Vagina (tissue), 2 donors: ENCODE measurements around the gene CLEC2L.

Experiments used
- POLR2A ChIP-seq, 2 donors: fragments of 450-650 bp; IDR thresholded peaks; one replicate each; pipeline ENCODE4 v1.6.1; 2017; ENCODE audit warnings: antibody characterized with exemption in 2 of 2, mild to moderate bottlenecking in 2 of 2, moderate library complexity in 2 of 2
- TF ChIP-seq, protein P1 (sequence below), 3 experiments: fragments of 450-650 bp in 2 of 3; fragments of 200-600 bp in 1 of 3; sonication (generic) in 1 of 3; IDR thresholded peaks; one replicate each; pipeline ENCODE4 v1.5.1; 2017 to 2019; ENCODE audit warnings: antibody characterized with exemption in 3 of 3, mild to moderate bottlenecking in 2 of 3, moderate library complexity in 2 of 3

DNA sequence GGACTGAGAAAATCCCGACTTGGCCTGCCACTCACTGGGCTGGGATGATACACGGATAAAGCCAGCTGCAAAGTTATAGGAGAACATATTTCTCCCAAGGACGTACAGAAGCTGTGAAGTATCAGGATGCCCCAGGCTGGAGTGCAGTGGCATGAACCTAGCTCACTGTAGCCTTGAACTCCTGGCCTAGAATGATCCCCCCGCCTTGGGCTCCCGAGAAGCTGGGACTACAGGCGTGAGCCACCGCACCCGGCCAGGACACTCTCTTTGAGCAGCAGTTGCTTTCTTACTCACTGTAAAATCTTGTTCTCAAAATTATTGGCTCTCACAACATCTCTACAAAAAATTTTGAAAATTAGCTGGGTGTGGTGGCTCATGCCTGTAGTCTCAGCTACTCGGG, 50.4 kb downstream of the CLEC2L start:
- TF ChIP-seq, protein P1, sequence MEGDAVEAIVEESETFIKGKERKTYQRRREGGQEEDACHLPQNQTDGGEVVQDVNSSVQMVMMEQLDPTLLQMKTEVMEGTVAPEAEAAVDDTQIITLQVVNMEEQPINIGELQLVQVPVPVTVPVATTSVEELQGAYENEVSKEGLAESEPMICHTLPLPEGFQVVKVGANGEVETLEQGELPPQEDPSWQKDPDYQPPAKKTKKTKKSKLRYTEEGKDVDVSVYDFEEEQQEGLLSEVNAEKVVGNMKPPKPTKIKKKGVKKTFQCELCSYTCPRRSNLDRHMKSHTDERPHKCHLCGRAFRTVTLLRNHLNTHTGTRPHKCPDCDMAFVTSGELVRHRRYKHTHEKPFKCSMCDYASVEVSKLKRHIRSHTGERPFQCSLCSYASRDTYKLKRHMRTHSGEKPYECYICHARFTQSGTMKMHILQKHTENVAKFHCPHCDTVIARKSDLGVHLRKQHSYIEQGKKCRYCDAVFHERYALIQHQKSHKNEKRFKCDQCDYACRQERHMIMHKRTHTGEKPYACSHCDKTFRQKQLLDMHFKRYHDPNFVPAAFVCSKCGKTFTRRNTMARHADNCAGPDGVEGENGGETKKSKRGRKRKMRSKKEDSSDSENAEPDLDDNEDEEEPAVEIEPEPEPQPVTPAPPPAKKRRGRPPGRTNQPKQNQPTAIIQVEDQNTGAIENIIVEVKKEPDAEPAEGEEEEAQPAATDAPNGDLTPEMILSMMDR (IDR thresholded peaks at IDR 0.05): no peak
- TF ChIP-seq POLR2A (IDR thresholded peaks at IDR 0.05): no peak
